HG03432 (cell line): Measurements from ENCODE around the gene ROR1.
"Not testable (repeated sequence)": the region's sequence is repeated elsewhere in the genome, so short reads cannot be mapped to it uniquely, and the experiment has no call there.

ENCODE experiments used
- ATAC-seq: cut with Tn5 transposase; IDR thresholded peaks from one replicate; pipeline ENCODE4 v1.9.1; 2021; ENCODE audit warnings: mild to moderate bottlenecking, moderate library complexity; ENCODE audit not compliant: unreplicated experiment

Gene ROR1

GRCh38 chr1:64084451-64084850 is 310.6 kb downstream of the ROR1 start:
- no peak for ATAC-seq

GRCh38 chr1:64087768-64088167 is 314.0 kb downstream of the ROR1 start:
- no peak for ATAC-seq

- no peak for ATAC-seq
These were observed 316.6 kb downstream of the ROR1 start for GRCh38 chr1:64090436-64090835.

GRCh38 chr1:64092851-64093371 is 319.1 kb downstream of the ROR1 start:
- ATAC-seq = no peak

- no peak for ATAC-seq
These were observed 320.1 kb downstream of the ROR1 start for GRCh38 chr1:64093941-64094340.

GRCh38 chr1:64095832-64096231 is 322.0 kb downstream of the ROR1 start:
- no peak for ATAC-seq

- no peak for ATAC-seq
These were observed 324.0 kb downstream of the ROR1 start for GRCh38 chr1:64097859-64098258.

- ATAC-seq = no peak
These were observed 324.6 kb downstream of the ROR1 start for GRCh38 chr1:64098436-64098835.

GRCh38 chr1:64098846-64099582 is 325.2 kb downstream of the ROR1 start:
- ATAC-seq = no peak

- ATAC-seq = no peak
These were observed 327.0 kb downstream of the ROR1 start for GRCh38 chr1:64100791-64101190.

GRCh38 chr1:64104585-64104984 is 330.8 kb downstream of the ROR1 start:
- ATAC-seq = not testable (repeated sequence)

GRCh38 chr1:64107118-64107519 is 333.3 kb downstream of the ROR1 start:
- ATAC-seq = no peak

GRCh38 chr1:64107632-64108031 is 333.8 kb downstream of the ROR1 start:
- no peak for ATAC-seq

- ATAC-seq = no peak
These were observed 337.3 kb downstream of the ROR1 start for GRCh38 chr1:64110924-64111777.

GRCh38 chr1:64111787-64112186 is 338.0 kb downstream of the ROR1 start:
- no peak for ATAC-seq

- no peak for ATAC-seq
These were observed 338.5 kb downstream of the ROR1 start for GRCh38 chr1:64112281-64112680.

GRCh38 chr1:64114012-64114525 is 340.3 kb downstream of the ROR1 start:
- no peak for ATAC-seq

- no peak for ATAC-seq
These were observed 342.7 kb downstream of the ROR1 start for GRCh38 chr1:64116537-64116936.

GRCh38 chr1:64117492-64117891 is 343.7 kb downstream of the ROR1 start:
- no peak for ATAC-seq

GRCh38 chr1:64121766-64122385 is 348.1 kb downstream of the ROR1 start:
- no peak for ATAC-seq

- no peak for ATAC-seq
These were observed 348.8 kb downstream of the ROR1 start for GRCh38 chr1:64122588-64122987.
